Hepatocyte (in vitro differentiated cells): ENCODE measurements around the gene RAB1B.

ENCODE experiments used
- EZH2 ChIP-seq: fragments of 200-600 bp; sonication (generic); IDR thresholded peaks from 2 replicates; pipeline ENCODE4 v1.6.1; 2016; ENCODE audit warnings: antibody characterized with exemption, mild to moderate bottlenecking, borderline replicate concordance
- EZH2phosphoT487 ChIP-seq: fragments of 200-600 bp; sonication (generic); IDR thresholded peaks from one replicate; pipeline ENCODE4 v1.6.1; 2018; ENCODE audit warnings: antibody characterized with exemption, mild to moderate bottlenecking, low read depth, moderate library complexity; ENCODE audit not compliant: unreplicated experiment, severe bottlenecking
- TF ChIP-seq, protein P1 (sequence below): fragments of 200-600 bp; sonication (generic); IDR thresholded peaks from 2 replicates; pipeline ENCODE4 v1.5.1; 2016; ENCODE audit warnings: antibody characterized with exemption, mild to moderate bottlenecking; ENCODE audit not compliant: poor library complexity

DNA sequence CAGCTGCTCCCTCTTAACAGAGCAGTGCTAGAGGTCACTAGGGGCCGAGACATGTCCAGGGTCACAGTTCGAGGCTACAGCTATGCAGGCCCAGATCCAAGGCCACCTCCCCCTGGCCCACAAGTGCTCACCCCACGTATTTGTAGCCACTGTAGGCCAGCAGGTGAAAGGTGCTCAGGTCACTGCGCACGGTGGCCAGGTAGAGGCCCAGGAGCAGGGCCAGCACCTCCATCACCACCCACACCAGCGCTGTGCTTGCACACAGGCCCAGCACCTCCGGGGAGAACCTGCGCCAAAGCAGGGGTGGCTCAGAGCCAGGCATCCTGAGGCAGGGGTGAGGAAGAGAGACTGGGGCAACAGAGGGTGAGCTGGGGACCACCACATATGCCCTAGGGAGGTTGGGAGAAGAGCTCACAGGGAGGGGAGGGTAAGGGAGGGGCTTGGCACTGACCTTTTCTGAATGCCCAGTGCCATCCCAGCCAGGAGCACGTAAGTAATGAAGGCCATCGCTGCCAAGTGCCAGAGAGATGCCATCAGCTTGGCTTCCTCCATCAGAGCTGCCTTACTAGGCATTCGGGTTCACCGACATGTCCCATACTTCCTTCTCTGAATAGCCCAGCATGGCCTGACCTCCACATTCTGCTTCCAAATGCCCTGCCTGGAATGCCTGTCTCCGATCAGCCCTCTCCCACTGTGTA is 17.0 kb downstream of the RAB1B start:
- no peak for TF ChIP-seq EZH2phosphoT487
- TF ChIP-seq, protein P1, sequence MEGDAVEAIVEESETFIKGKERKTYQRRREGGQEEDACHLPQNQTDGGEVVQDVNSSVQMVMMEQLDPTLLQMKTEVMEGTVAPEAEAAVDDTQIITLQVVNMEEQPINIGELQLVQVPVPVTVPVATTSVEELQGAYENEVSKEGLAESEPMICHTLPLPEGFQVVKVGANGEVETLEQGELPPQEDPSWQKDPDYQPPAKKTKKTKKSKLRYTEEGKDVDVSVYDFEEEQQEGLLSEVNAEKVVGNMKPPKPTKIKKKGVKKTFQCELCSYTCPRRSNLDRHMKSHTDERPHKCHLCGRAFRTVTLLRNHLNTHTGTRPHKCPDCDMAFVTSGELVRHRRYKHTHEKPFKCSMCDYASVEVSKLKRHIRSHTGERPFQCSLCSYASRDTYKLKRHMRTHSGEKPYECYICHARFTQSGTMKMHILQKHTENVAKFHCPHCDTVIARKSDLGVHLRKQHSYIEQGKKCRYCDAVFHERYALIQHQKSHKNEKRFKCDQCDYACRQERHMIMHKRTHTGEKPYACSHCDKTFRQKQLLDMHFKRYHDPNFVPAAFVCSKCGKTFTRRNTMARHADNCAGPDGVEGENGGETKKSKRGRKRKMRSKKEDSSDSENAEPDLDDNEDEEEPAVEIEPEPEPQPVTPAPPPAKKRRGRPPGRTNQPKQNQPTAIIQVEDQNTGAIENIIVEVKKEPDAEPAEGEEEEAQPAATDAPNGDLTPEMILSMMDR = no peak
- TF ChIP-seq EZH2 = no peak
